Activated naive CD8-positive, alpha-beta T cell treated with anti-CD3 and anti-CD28 coated beads, Interleukin-2, amount 50 U/mL, for 24 hours (primary cell): ENCODE data around the gene RABL6.
"Not testable (repeated sequence)": the region's sequence is repeated elsewhere in the genome, so short reads cannot be mapped to it uniquely, and the experiment has no call there.

Experiments used
- ATAC-seq: fragments of 150-1000 bp; cut with Tn5 transposase; one replicate; pipeline ENCODE4 v1.10.0; 2021
- DNase-seq: peaks from one replicate; pipeline ENCODE4 v3.0.0; 2021
- H3K27ac Mint-ChIP-seq: one replicate; pipeline ENCODE4 v1.8.0; 2021; ENCODE audit warnings: mild to moderate bottlenecking, mixed read lengths
- H3K27me3 Mint-ChIP-seq: one replicate; pipeline ENCODE4 v1.8.0; 2021; ENCODE audit warnings: mixed read lengths
- H3K36me3 Mint-ChIP-seq: one replicate; pipeline ENCODE4 v1.8.0; 2021; ENCODE audit warnings: low read depth, mixed read lengths
- H3K4me1 Mint-ChIP-seq: one replicate; pipeline ENCODE4 v1.8.0; 2021; ENCODE audit warnings: mixed read lengths
- H3K4me3 Mint-ChIP-seq: one replicate; pipeline ENCODE4 v1.8.0; 2021; ENCODE audit warnings: mild to moderate bottlenecking, moderate library complexity, mixed read lengths
- H3K9me3 Mint-ChIP-seq: one replicate; pipeline ENCODE4 v1.8.0; 2021; ENCODE audit warnings: mixed read lengths

Gene RABL6

DNA sequence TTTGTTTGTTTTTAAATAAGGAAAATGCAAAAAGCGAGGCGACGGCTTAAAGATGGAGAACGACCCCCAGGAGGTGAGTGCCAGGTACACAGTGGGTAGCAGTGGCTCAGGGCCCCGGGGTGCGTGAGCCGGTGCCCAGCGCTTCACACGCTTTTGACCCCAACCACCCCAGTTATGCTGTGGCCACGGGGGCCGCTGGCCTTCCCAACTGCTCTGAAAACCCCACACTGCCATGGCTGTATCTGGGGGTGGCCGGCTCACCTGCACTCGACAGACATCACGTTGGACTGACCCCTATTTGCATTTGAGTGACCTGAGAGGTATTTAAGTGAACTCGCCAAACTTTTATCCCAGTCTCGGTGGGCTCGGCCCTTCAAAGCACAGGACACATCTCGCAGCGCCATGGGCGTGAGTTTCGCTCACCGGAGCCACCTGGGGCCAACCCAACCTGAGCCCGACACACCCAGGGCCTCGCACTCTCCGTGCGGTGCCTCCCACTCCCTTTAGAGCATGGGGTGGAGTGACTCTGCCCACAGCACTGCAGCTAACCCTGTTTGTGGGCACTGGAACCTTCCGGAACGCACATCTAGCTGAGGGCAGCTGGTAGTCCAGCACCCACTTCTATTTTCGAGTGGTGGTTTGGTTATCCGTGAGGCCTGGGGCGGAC lies 20.9 kb downstream of the RABL6 start:
- DNase-seq (no peak), ATAC-seq (no peak)
- peaks cover 5% of the 10 kb centered on the region for H3K36me3 Mint-ChIP-seq
- no peaks in the 10 kb centered on the region for H3K9me3 Mint-ChIP-seq
- H3K27me3 Mint-ChIP-seq = no peaks in the 10 kb centered on the region
- H3K27ac Mint-ChIP-seq = no peak overlapping the region
- no peak overlapping the region for H3K4me3 Mint-ChIP-seq
- no peaks in the 10 kb centered on the region for H3K4me1 Mint-ChIP-seq

DNA sequence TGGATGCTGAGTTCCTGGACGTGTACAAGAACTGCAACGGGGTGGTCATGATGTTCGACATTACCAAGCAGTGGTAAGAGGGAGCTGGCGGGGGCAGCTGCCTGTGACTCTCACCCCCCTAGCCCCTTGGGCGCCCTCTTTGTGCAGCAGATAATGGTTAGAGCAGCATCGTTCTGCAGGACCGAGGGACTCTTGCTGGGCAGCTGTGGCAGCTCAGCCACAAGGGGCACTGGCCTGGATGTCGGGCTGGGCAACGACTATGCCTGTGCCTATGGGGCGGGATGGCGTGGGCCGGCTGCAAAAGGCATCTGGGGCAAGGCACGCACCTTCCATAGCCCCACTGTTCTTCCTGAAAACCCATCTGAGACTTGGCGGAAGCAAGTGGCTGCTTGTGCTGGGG lies 21.7 kb downstream of the RABL6 start:
- DNase-seq (no peak), ATAC-seq (no peak)
- H3K4me1 Mint-ChIP-seq = no peaks in the 10 kb centered on the region
- no peaks in the 10 kb centered on the region for H3K27me3 Mint-ChIP-seq
- H3K9me3 Mint-ChIP-seq = no peaks in the 10 kb centered on the region
- no peak overlapping the region for H3K27ac Mint-ChIP-seq
- H3K36me3 Mint-ChIP-seq = peaks cover 4% of the 10 kb centered on the region
- no peak overlapping the region for H3K4me3 Mint-ChIP-seq

DNA sequence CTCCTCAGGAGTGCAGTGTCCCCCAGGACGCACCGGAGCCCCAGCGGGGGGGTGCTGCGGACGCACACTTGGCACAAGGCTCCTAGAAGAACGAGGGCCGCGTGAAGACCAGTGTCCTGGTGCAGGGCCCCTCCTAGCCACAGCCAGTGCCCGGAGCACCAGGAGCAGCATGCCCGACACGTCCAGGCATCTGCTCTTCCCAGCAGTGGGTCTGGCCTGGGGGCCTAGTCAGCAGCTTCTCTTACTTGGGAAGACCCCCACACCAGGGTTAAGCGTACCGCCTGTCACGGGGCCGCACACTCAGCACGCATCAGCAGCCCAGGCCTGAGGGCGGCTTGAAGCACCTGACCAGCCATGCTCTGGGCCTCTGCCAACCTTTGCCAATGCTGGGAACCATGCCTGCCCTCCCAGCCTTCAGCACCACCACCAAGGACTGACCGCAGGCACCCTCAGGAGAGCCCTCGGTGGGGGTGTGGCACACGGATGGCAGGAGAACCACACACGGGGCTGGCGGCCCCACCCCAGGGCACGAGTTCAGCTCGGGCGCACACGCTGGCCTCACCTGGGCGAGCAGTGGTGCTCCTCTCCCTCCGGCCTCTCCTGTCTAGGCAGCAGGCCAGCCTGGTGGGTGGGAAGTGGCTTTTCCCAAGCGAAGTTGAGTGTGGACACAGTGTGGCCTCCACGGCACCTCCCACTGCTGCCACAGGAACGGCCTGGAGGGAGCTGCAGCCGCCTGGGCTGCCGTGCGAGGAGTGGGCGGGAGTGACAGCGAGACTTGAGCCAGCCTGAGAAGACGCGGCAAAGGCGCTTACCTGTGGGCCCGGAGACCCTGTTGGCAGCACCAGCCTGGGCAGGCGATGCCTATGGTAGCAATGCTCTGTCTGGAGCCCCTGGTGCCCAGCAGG lies 22.5 kb downstream of the RABL6 start:
- DNase-seq = no peak
- Mint-ChIP-seq H3K27ac (no peak overlapping the region), H3K36me3 (peaks cover 4% of the 10 kb centered on the region)

DNA sequence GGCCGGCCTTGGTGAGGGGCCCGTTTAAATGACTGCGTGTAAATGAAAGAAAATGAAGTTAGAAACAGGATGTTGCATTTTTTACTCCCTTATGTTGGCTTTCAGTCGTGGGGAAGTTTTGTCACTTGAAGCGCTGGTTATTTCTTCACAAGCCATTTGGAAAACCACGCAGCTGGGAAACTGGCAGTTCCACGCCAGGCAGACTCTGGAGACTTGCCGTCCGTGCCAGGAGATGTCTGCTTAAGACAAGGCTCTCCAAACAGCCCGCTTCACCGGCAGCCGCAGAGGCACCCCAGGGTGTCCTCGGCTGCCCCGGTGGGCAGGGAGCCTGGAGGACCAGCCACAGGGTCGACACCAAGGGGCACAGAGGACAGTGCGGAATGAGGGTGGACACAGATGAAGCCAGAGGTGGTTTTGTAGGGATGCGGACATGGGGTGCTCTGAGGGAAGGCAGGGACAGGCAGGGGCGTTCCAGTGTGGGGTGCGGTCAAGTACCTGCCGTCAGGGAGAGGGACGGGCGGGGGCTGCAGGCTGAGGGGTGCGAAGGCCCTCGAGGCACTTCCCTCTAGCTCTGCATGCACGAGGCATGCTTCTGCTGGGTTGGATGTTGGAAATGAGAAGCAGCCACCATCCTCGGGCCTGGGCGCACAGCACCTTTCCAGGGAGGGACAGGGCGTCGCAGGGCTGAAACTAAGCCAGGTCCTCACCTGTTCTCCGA lies 23.4 kb downstream of the RABL6 start:
- Mint-ChIP-seq H3K36me3 (peaks cover 4% of the 10 kb centered on the region), H3K27me3 (no peaks in the 10 kb centered on the region), H3K4me3 (no peak overlapping the region), H3K4me1 (no peaks in the 10 kb centered on the region), H3K9me3 (no peaks in the 10 kb centered on the region), H3K27ac (no peak overlapping the region)
- DNase-seq (no peak), ATAC-seq (no peak)

More for the DNA sequence above, 22.5 kb downstream of the RABL6 start:
- ATAC-seq = no peak
- no peaks in the 10 kb centered on the region for H3K27me3 Mint-ChIP-seq
- no peak overlapping the region for H3K4me3 Mint-ChIP-seq
- no peaks in the 10 kb centered on the region for H3K9me3 Mint-ChIP-seq
- H3K4me1 Mint-ChIP-seq = no peaks in the 10 kb centered on the region

- ATAC-seq = no peak
- no peaks in the 10 kb centered on the region for H3K4me1 Mint-ChIP-seq
- H3K4me3 Mint-ChIP-seq = no peak overlapping the region
Observed at GRCh38 chr9:136831720-136832104, 24.0 kb downstream of the RABL6 start.

GRCh38 chr9:136832581-136832980 lies 24.8 kb downstream of the RABL6 start:
- ATAC-seq (no peak), DNase-seq (no peak)
- no peaks in the 10 kb centered on the region for H3K9me3 Mint-ChIP-seq
- no peak overlapping the region for H3K4me3 Mint-ChIP-seq
- no peak overlapping the region for H3K27ac Mint-ChIP-seq
- no peaks in the 10 kb centered on the region for H3K4me1 Mint-ChIP-seq
- no peaks in the 10 kb centered on the region for H3K27me3 Mint-ChIP-seq
- H3K36me3 Mint-ChIP-seq = peaks cover 4% of the 10 kb centered on the region

More at GRCh38 chr9:136831720-136832104, 24.0 kb downstream of the RABL6 start:
- H3K27me3 Mint-ChIP-seq = no peaks in the 10 kb centered on the region
- no peak overlapping the region for H3K27ac Mint-ChIP-seq
- peaks cover 4% of the 10 kb centered on the region for H3K36me3 Mint-ChIP-seq
- no peak for DNase-seq
- no peaks in the 10 kb centered on the region for H3K9me3 Mint-ChIP-seq

GRCh38 chr9:136833381-136834048 lies 25.8 kb downstream of the RABL6 start:
- H3K36me3 Mint-ChIP-seq, H3K4me1 Mint-ChIP-seq, H3K9me3 Mint-ChIP-seq, H3K4me3 Mint-ChIP-seq, H3K27me3 Mint-ChIP-seq, DNase-seq, ATAC-seq, H3K27ac Mint-ChIP-seq: not testable (repeated sequence)

DNA sequence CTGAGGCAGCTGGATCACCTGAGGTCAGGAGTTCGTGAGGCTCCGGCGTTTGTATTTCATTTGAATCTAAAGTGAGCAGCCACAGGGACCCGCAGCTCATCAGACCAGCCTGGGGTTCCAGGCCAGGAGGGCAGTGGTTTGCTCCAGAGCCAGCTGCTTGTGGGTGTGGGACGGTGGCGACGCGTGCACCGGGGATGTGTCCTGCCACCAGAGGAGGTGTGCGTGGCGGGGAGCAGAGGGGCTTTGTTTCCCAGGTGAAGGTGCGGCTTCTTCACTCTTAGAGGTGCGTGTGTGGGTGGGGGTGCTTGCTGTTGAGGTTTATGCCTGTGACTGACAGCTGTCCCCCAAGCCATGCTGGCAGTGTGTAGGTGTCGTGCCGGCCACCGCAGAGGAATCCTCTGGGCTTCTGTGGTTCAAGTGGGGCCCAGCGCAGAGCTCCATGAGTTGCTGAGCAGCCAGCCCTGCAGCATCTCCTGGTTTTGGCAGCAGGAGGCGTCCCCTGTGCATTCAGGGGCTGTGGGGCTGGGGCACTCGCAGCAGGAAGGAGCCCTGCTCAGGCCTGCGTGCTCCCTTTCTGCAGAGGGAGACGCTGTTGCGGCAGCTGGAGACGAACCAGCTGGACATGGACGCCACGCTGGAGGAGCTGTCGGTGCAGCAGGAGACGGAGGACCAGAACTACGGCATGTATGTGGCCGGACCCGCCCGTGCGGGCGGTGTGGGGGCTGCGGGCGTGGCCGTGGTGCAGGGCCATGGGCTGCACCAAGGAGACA lies 27.6 kb downstream of the RABL6 start:
- DNase-seq = no peak
- no peaks in the 10 kb centered on the region for H3K9me3 Mint-ChIP-seq
- H3K27me3 Mint-ChIP-seq = no peaks in the 10 kb centered on the region
- no peak overlapping the region for H3K27ac Mint-ChIP-seq
- H3K4me3 Mint-ChIP-seq = no peak overlapping the region
- peaks cover 4% of the 10 kb centered on the region for H3K36me3 Mint-ChIP-seq
- no peak for ATAC-seq
- H3K4me1 Mint-ChIP-seq = peaks cover 3% of the 10 kb centered on the region

DNA sequence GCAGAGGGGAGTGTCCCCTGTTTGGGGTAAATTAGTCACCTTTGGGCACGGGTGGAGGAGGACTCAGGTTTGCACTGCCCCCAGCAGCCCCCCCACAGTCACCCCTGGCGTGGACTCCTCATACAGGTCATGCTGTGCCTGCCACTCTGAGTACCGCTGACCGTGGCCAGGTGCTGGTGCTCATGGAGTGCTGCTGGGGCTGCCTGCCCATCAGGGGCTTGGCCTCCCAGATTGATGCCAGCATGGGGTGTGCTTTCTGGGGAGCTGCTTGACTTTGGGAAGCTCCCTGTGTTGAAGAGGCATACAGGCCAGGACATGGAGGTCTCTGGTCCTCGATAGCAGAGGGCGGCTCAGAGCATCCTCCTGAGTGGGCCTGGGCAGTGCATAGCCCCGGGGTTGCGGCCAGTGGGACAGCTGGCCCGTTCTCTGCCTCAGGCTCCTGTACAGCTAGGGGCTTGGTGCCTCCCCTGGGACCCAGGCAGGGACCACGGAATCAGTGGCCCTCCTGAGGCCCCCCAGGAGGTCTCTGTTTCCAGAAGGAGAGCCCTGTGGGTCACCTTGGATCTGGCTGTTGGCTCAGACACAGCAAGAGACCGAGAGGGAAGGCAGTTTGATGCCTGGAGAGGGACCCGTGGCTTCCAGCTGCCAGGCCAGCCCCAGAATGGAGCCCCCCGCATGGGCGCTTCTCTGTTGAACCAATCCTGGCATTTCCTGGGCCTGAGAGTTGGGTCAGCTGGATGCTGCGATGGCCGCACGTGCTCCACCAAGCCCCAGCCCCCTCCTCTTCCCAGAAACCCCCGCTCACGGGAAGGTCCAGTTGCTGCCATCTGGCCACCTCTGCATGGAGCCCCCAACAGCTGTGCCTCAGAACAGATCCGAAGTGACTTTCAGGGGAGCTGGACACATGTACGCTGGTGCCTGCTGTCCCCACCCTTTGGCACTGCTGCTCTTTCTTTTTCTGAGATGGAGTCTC lies 28.5 kb downstream of the RABL6 start:
- H3K4me3 Mint-ChIP-seq = no peak overlapping the region
- H3K9me3 Mint-ChIP-seq = no peaks in the 10 kb centered on the region
- H3K4me1 Mint-ChIP-seq = peaks cover 3% of the 10 kb centered on the region
- H3K27me3 Mint-ChIP-seq = no peaks in the 10 kb centered on the region
- peaks cover 4% of the 10 kb centered on the region for H3K36me3 Mint-ChIP-seq
- H3K27ac Mint-ChIP-seq = no peak overlapping the region
- ATAC-seq = no peak
- no peak for DNase-seq

DNA sequence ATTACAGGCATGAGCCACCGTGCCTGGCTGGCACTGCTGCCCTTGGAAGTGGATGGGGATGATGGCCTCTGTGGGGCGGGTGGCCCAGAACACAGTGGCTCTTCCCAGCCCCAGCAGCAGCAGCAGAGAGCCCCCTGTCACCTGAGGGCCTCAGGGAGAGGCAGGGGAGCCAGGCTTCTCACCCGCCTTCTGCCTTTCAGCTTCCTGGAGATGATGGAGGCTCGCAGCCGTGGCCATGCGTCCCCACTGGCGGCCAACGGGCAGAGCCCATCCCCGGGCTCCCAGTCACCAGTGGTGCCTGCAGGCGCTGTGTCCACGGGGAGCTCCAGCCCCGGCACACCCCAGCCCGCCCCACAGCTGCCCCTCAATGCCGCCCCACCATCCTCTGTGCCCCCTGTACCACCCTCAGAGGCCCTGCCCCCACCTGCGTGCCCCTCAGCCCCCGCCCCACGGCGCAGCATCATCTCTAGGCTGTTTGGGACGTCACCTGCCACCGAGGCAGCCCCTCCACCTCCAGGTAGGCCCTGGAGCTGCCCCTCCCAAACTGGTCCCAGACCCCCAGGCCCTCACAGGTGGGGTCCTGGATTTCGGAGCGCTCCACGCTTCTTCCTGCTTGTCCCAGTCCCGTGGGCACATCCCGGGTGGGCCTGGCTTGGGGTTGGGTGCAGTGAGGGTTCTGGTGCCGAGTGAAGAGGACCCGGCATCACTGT lies 29.6 kb downstream of the RABL6 start:
- Mint-ChIP-seq H3K27ac (no peak overlapping the region), H3K9me3 (no peaks in the 10 kb centered on the region), H3K4me1 (peaks cover 7% of the 10 kb centered on the region), H3K27me3 (no peaks in the 10 kb centered on the region), H3K36me3 (peaks cover 4% of the 10 kb centered on the region), H3K4me3 (no peak overlapping the region)
- ATAC-seq (no peak), DNase-seq (no peak)

GRCh38 chr9:136837856-136838277 lies 30.1 kb downstream of the RABL6 start:
- not testable (repeated sequence) for H3K36me3 Mint-ChIP-seq, ATAC-seq

DNA sequence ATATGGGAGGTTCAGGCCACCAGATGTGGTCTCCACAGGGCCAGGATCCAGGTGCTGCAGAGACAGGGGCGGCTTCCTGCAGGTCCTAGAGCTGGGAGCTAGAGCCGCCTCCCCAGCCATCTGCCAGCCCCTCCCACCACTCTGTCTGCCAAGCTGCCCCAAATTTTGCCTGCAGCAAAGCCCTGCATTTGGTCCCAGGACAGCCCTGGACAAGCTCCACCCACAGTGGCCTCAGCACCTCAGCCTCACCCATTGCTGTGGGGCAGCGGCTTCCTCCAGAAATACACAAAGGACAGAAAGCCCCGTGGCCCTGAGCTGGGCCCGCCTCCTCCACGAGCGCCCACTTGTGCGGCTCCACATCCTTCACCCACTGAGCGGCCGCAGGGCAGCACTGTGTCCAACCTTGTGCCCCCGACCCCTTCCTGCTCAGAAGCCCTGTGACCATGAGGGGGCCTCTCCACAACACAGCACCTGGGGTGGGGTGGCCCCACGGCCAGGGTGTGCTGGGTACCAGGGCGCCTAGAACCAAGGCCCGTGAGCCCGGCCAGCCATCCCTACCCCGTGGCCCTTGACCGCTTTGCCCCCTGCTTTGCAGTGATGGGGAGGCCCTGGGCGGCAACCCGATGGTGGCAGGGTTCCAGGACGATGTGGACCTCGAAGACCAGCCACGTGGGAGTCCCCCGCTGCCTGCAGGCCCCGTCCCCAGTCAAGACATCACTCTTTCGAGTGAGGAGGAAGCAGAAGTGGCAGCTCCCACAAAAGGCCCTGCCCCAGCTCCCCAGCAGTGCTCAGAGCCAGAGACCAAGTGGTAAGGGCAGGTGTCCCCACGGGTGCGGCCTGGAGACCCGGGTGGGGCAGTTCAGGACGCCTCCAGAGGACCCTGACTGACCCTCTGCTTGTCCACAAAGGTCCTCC lies 30.8 kb downstream of the RABL6 start:
- ATAC-seq = no peak
- H3K27ac Mint-ChIP-seq = no peak overlapping the region
- DNase-seq = no peak
- peaks cover 4% of the 10 kb centered on the region for H3K36me3 Mint-ChIP-seq
- no peaks in the 10 kb centered on the region for H3K27me3 Mint-ChIP-seq
- peaks cover 12% of the 10 kb centered on the region for H3K4me1 Mint-ChIP-seq
- H3K9me3 Mint-ChIP-seq = no peaks in the 10 kb centered on the region
- no peak overlapping the region for H3K4me3 Mint-ChIP-seq

More at GRCh38 chr9:136837856-136838277, 30.1 kb downstream of the RABL6 start:
- DNase-seq, H3K4me1 Mint-ChIP-seq, H3K9me3 Mint-ChIP-seq, H3K4me3 Mint-ChIP-seq, H3K27ac Mint-ChIP-seq, H3K27me3 Mint-ChIP-seq: not testable (repeated sequence)
